Memory B cell (primary cell): ENCODE measurements around the gene SF1.

Experiments used
- ATAC-seq: fragments of 150-1000 bp; cut with Tn5 transposase; 2 replicates; pipeline ENCODE4 v1.10.0; 2021; ENCODE audit warnings: low read depth, mild to moderate bottlenecking, moderate library complexity
- DNase-seq, 2 donors: peaks; one replicate each; pipeline ENCODE4 v3.0.0; 2022; ENCODE audit warnings: low spot score in 2 of 2
- H3K27ac Mint-ChIP-seq: one replicate; pipeline ENCODE4 v1.8.0; 2022; ENCODE audit warnings: mild to moderate bottlenecking, moderate library complexity, mixed read lengths
- H3K27me3 Mint-ChIP-seq: one replicate; pipeline ENCODE4 v1.8.0; 2022; ENCODE audit warnings: mixed read lengths
- H3K36me3 Mint-ChIP-seq: one replicate; pipeline ENCODE4 v1.8.0; 2022; ENCODE audit warnings: mild to moderate bottlenecking, mixed read lengths
- H3K4me1 Mint-ChIP-seq: one replicate; pipeline ENCODE4 v1.8.0; 2022; ENCODE audit warnings: mixed read lengths
- H3K4me3 Mint-ChIP-seq: one replicate; pipeline ENCODE4 v1.8.0; 2022; ENCODE audit warnings: mild to moderate bottlenecking, moderate library complexity, mixed read lengths
- H3K9me3 Mint-ChIP-seq: one replicate; pipeline ENCODE4 v1.8.0; 2022; ENCODE audit warnings: mixed read lengths

Gene SF1

DNA sequence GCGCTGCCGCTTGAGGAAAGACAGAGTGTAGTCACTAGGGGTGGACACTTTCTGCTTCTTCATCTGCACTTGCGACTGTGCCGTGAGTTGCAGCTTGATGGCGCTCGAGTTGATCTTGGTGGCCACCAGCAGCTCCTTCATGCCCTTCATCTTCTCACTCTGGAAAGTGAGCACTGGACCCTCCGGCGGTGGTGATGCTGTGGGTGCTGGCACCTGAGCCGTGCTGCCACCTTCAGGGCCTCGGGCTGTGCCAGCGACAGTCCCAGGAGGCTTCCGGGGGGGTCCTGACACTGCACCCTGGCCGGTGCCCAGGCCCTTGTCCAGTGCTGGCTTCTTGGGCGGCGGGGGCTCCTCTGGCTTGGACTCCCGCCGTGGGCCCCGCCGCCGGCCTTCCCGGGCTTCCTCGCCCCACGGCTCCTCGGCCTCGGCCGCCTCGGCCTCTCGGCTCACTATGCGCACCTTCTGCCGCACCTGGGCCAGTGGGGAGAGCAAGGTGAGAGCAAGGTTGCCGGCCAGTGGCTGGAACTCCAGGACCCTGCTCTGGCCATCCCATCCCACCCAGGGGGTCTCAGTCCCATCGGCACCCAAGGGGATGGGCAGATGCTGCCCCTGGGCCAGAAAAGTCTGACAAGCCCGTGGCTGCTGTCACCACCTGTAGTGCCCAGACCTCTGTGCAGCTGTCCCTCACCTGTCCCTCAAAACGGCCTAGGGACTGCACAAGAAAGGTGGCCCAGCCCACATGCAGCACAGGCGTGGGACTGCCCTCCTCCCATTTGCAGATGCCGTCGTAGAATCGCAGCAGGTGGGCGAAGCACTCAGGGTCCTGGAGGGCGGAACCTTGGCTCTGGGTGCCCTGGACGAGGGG lies 26.2 kb upstream of the SF1 start:
- DNase-seq (no peak), ATAC-seq (no peak)
- H3K4me1 Mint-ChIP-seq = peaks cover 36% of the 10 kb centered on the region
- peaks cover 10% of the 10 kb centered on the region for H3K36me3 Mint-ChIP-seq
- peak overlapping the region; percentile 86 for H3K4me3 Mint-ChIP-seq
- H3K9me3 Mint-ChIP-seq = no peaks in the 10 kb centered on the region
- peak overlapping the region; percentile 89 for H3K27ac Mint-ChIP-seq
- H3K27me3 Mint-ChIP-seq = no peaks in the 10 kb centered on the region

GRCh38 chr11:64803846-64804345 lies 25.6 kb upstream of the SF1 start:
- peak overlapping the region; percentile 89 for H3K27ac Mint-ChIP-seq
- DNase-seq (no peak), ATAC-seq (no peak)
- peak overlapping the region; percentile 86 for H3K4me3 Mint-ChIP-seq
- H3K9me3 Mint-ChIP-seq = no peaks in the 10 kb centered on the region
- no peaks in the 10 kb centered on the region for H3K27me3 Mint-ChIP-seq
- peaks cover 37% of the 10 kb centered on the region for H3K4me1 Mint-ChIP-seq
- peaks cover 14% of the 10 kb centered on the region for H3K36me3 Mint-ChIP-seq

DNA sequence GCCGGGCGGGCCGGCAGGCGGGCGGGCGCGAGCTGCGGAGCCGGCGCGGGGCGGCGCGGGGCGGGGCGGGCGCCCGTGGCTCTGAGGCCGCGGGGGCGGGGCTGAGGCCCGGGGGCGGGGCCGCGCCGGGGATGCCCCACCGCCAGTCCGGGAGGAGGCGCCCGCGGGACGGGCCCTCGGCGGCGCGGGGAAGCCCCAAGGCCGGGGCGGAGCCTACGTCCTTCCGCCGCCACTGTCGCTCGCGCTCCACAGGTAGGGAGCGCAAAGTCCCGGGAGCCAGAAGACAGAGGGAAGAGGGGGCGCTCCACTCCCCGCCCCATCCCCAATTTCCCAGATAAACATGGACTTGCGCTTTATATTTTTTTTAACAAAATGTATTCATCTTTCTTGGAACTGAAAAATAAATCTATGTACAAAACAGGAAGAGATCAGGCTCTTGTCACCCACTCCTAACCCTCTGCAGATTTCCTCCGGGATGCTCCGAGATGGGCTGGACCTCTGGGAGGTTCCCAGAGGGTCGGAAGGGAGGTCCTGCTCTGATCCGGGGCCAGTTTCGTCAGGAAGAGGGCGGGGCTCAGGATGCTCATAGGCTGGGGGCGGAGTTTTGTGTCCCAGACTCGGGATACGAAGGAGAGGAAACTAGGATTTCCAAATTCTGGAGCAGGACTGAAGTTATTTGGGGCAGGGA lies 25.0 kb upstream of the SF1 start, which contains the start of gene MAP4K2:
MAP4K2 (minus strand) TSS at position 57 of the 688 bp plus-strand sequence. CDS start 65 bp downstream, outside the sequence.
- ATAC-seq = peak; percentile 81
- peaks cover 38% of the 10 kb centered on the region for H3K4me1 Mint-ChIP-seq
- peak; percentile 85 to 88 for DNase-seq
- H3K9me3 Mint-ChIP-seq = no peaks in the 10 kb centered on the region
- peak within 1 kb of the TSS; percentile 89 for H3K27ac Mint-ChIP-seq
- peaks cover 17% of the 10 kb centered on the region for H3K36me3 Mint-ChIP-seq
- H3K4me3 Mint-ChIP-seq = peak within 1 kb of the TSS; percentile 86
- no peaks in the 10 kb centered on the region for H3K27me3 Mint-ChIP-seq

- peak overlapping the region; percentile 80 for H3K4me3 Mint-ChIP-seq
- DNase-seq (peak; percentile 47 to 59), ATAC-seq (peak; percentile 33)
- peak overlapping the region; percentile 73 for H3K27ac Mint-ChIP-seq
- H3K36me3 Mint-ChIP-seq = peaks cover 15% of the 10 kb centered on the region
- no peaks in the 10 kb centered on the region for H3K27me3 Mint-ChIP-seq
- peaks cover 35% of the 10 kb centered on the region for H3K4me1 Mint-ChIP-seq
- no peaks in the 10 kb centered on the region for H3K9me3 Mint-ChIP-seq
These were observed 24.2 kb upstream of the SF1 start for GRCh38 chr11:64802370-64803157.

DNA sequence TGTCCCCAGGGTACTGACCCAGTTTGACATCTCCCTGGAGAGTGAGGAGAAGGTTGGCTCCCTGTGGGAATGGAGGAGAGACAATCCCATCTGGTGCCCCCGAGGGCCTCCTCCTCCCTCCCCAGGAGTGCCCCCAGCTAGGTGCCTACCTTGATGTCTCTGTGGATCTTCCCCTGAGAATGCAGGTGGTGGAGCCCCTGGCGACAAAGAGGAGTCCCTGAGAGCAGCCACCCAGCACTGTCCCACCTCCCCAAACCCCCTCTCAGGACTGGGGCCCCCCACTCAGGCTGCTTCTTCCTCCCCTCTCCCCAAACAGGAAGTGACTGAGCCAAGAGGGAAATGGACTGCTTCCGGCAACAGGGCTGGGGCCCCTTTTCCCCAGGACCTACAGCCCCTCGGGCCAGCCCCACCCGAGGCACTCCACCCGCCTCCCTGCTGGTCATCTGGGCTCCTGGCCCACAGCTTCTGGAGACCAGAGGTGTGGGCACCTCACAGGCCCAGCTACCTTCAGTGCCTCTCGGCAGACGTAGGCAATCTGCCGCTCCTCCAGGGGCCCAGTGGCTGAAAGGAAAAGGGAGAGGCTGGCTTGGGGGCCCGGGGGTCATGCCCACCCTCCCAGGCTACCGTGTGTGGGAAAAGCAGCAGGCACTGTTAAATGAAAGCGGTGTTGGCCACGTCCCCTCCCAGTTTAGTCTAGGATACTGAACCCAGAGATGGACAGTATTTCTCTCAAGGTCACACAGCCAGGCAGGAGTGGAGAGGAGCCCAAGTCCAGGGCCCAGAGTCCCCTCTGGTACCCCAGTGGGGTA lies 23.4 kb upstream of the SF1 start:
- Mint-ChIP-seq H3K4me3 (peak overlapping the region; percentile 80), H3K9me3 (no peaks in the 10 kb centered on the region), H3K27ac (peak overlapping the region; percentile 73), H3K4me1 (peaks cover 34% of the 10 kb centered on the region), H3K36me3 (peaks cover 16% of the 10 kb centered on the region), H3K27me3 (no peaks in the 10 kb centered on the region)
- DNase-seq = no peak
- no peak for ATAC-seq

DNA sequence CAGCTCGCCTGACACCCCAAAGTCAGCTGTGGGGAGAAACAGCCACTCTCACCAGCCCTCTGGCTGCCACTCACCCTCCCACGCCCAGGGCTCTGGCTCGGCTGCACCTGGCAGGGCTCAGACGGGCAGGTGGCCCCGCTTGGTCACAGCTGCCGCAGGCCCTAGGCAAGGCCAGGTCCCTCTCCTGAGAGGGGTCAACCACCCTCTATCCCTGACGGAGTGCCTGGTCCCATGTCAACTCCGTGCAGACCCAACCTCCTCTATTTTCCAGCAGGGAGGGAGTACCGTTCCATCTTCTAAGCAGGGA lies 22.8 kb upstream of the SF1 start:
- H3K36me3 Mint-ChIP-seq = peaks cover 15% of the 10 kb centered on the region
- H3K27me3 Mint-ChIP-seq = no peaks in the 10 kb centered on the region
- H3K9me3 Mint-ChIP-seq = no peaks in the 10 kb centered on the region
- no peak for ATAC-seq
- peak overlapping the region; percentile 80 for H3K4me3 Mint-ChIP-seq
- peak overlapping the region; percentile 73 for H3K27ac Mint-ChIP-seq
- peaks cover 37% of the 10 kb centered on the region for H3K4me1 Mint-ChIP-seq
- DNase-seq = no peak

DNA sequence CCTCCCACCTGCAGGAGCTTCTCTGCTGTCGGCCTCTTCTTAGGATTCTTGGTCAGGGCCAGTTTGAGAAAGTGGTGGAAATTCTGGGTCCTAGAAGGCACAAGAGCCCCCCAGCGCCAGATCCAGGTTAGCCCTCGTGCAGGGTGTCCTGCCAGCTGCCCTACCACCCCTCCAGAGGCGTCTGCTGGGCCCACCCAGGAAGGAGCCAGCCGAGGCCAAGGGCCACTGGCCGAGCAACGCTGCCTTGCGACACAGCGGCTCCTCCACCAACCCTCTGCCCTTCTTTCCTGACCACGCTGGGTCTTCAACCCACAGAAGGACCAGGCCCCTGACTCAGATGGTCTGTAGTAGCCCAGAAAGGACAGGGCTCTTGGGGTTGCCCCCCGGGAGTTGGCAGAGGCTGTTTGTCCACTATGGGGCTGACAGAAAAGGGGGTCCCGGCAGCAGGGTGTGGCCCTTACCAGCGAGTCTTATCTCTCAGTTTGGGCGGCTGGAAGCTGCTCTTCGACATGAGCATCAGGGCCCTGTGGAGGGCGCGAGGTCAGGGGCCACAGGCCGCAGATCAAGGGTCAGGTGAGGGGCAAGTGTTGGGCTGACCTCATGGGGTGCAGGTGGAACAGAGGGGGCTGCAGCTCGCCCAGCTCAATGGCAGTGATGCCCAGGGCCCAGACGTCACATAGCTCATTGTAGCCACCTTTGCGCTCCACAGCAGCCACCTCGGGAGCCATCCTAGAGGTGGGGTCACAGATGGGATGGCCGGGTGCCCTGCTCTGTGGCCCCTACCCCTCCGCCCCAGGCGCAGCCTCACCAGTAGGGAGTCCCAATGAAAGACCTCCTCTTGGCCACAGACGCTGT lies 22.2 kb upstream of the SF1 start:
- Mint-ChIP-seq H3K4me3 (peak overlapping the region; percentile 80), H3K9me3 (no peaks in the 10 kb centered on the region), H3K36me3 (peaks cover 14% of the 10 kb centered on the region), H3K27me3 (no peaks in the 10 kb centered on the region), H3K4me1 (peaks cover 36% of the 10 kb centered on the region), H3K27ac (peak overlapping the region; percentile 73)
- DNase-seq (no peak), ATAC-seq (no peak)

GRCh38 chr11:64799623-64800302 lies 21.4 kb upstream of the SF1 start:
- Mint-ChIP-seq H3K27me3 (no peaks in the 10 kb centered on the region), H3K9me3 (no peaks in the 10 kb centered on the region), H3K36me3 (peaks cover 15% of the 10 kb centered on the region), H3K4me3 (peak overlapping the region; percentile 77), H3K4me1 (peaks cover 38% of the 10 kb centered on the region), H3K27ac (peak overlapping the region; percentile 86)
- ATAC-seq = peak; percentile 61
- peak in 1 of 2 donors; percentile 41 for DNase-seq

GRCh38 chr11:64799256-64799622 lies 20.9 kb upstream of the SF1 start:
- no peaks in the 10 kb centered on the region for H3K9me3 Mint-ChIP-seq
- peaks cover 18% of the 10 kb centered on the region for H3K36me3 Mint-ChIP-seq
- H3K27ac Mint-ChIP-seq = peak overlapping the region; percentile 86
- DNase-seq (no peak), ATAC-seq (no peak)
- peak overlapping the region; percentile 77 for H3K4me3 Mint-ChIP-seq
- no peaks in the 10 kb centered on the region for H3K27me3 Mint-ChIP-seq
- peaks cover 41% of the 10 kb centered on the region for H3K4me1 Mint-ChIP-seq

GRCh38 chr11:64796757-64797541 lies 18.6 kb upstream of the SF1 start:
- Mint-ChIP-seq H3K4me1 (peaks cover 38% of the 10 kb centered on the region), H3K4me3 (no peak overlapping the region), H3K27me3 (no peaks in the 10 kb centered on the region), H3K9me3 (no peaks in the 10 kb centered on the region), H3K27ac (no peak overlapping the region), H3K36me3 (peaks cover 22% of the 10 kb centered on the region)
- ATAC-seq (no peak), DNase-seq (no peak)

DNA sequence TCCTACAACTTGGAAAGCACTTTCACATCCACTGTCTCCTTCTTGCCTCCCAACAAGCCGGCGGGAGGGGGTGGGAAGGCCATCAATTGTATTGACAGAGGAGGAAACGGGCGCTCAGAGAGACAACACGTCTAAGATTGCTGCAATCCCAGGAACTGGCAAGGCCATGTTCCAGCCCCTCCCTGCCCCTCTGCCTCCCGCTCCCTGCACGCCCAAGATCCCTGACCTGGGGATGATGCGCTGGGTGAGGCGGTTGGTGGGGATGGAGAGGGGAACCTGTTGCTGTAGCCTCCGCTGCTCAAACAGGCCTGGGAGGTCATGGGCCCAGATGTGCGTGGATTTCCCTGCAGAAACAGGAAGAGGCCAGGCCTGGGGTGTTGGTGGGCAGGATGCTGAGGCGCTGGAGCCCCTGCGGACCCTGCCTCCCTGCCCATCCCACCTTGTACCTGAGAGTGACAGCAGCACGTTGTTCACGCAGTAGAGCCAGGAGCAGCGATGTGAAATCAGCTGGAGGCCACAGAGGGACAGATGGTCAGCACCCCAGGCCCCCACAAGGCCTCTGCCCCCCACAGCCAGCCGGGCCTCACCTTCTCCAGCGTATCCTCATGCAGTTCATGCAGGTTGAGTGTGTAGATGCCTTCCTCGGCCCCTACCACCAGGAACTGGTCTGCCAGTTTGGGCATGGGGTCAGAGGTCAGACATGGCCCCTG lies 17.9 kb upstream of the SF1 start:
- H3K4me1 Mint-ChIP-seq = peaks cover 31% of the 10 kb centered on the region
- no peaks in the 10 kb centered on the region for H3K9me3 Mint-ChIP-seq
- no peak for DNase-seq
- no peak for ATAC-seq
- peaks cover 22% of the 10 kb centered on the region for H3K36me3 Mint-ChIP-seq
- no peak overlapping the region for H3K4me3 Mint-ChIP-seq
- no peaks in the 10 kb centered on the region for H3K27me3 Mint-ChIP-seq
- H3K27ac Mint-ChIP-seq = no peak overlapping the region
